Neural cell (in vitro differentiated cells): ENCODE data around the gene DLG2. TPM values are rescaled to one million over a fixed set of nuclear protein-coding genes. Genes with fewer than 3 reads are reported as not detected.

Experiments used
- H2AFZ ChIP-seq: fragments of 200-600, 300-800 bp; sonication (generic), shearing (Covaris generic); 2 replicates; pipeline ENCODE4 v1.6.0; 2014; ENCODE audit warnings: low read depth, mild to moderate bottlenecking, antibody characterized with exemption, low read length, moderate library complexity
- H3F3A ChIP-seq: fragments of 200-600 bp; shearing (Covaris generic); 2 replicates; pipeline ENCODE4 v1.6.1; 2016; ENCODE audit warnings: mild to moderate bottlenecking, moderate library complexity, mixed read lengths, antibody characterized with exemption, low read length; ENCODE audit not compliant: insufficient read depth, poor library complexity, severe bottlenecking
- H3K27ac ChIP-seq: fragments of 200-600, 300-800 bp; sonication (generic), shearing (Covaris generic); 2 replicates; pipeline ENCODE4 v1.5.1; 2014; ENCODE audit warnings: mild to moderate bottlenecking, low read length, moderate library complexity
- H3K27me3 ChIP-seq: fragments of 300-800, 200-600 bp; sonication (generic), shearing (Covaris generic); 2 replicates; pipeline ENCODE4 v1.6.0; 2014; ENCODE audit warnings: mild to moderate bottlenecking, low read depth, low read length, moderate library complexity; ENCODE audit not compliant: insufficient read depth
- H3K36me3 ChIP-seq: fragments of 300-800, 200-600 bp; sonication (generic), shearing (Covaris generic); 2 replicates; pipeline ENCODE4 v1.5.1; 2014; ENCODE audit warnings: mild to moderate bottlenecking, antibody characterized with exemption, low read length, moderate library complexity; ENCODE audit not compliant: insufficient read depth
- H3K4me2 ChIP-seq: fragments of 300-800, 200-600 bp; sonication (generic), shearing (Covaris generic); 2 replicates; pipeline ENCODE4 v1.6.0; 2014; ENCODE audit warnings: mild to moderate bottlenecking, low read length
- H3K4me3 ChIP-seq: fragments of 300-800, 200-600 bp; sonication (generic), shearing (Covaris generic); 2 replicates; pipeline ENCODE4 v1.5.1; 2014; ENCODE audit warnings: mild to moderate bottlenecking, low read length, moderate library complexity
- H3K79me2 ChIP-seq: fragments of 200-600 bp; shearing (Covaris generic); replicated peaks from 2 replicates; pipeline ENCODE4 v1.6.0; 2014; ENCODE audit warnings: mild to moderate bottlenecking, low read length, moderate library complexity; ENCODE audit not compliant: insufficient read depth
- H3K9ac ChIP-seq: fragments of 300-800, 200-600 bp; sonication (generic), shearing (Covaris generic); 2 replicates; pipeline ENCODE4 v1.6.1; 2016; ENCODE audit warnings: mild to moderate bottlenecking, low read length, mixed read lengths
- H3K9me2 ChIP-seq: fragments of 200-600 bp; shearing (Covaris generic); 2 replicates; pipeline ENCODE4 v1.6.1; 2016; ENCODE audit warnings: mild to moderate bottlenecking, low read length, mixed read lengths; ENCODE audit not compliant: insufficient read depth
- H3K9me3 ChIP-seq: fragments of 200-600, 300-800 bp; sonication (generic), shearing (Covaris generic); 2 replicates; pipeline ENCODE4 v1.6.1; 2016; ENCODE audit warnings: mild to moderate bottlenecking, mixed run types, low read length, moderate library complexity, mixed read lengths
- H4K20me1 ChIP-seq: fragments of 200-600 bp; shearing (Covaris generic); 2 replicates; pipeline ENCODE4 v1.6.1; 2016; ENCODE audit warnings: mild to moderate bottlenecking, mixed run types; ENCODE audit not compliant: insufficient read depth
- EP300 ChIP-seq: fragments of 450-650 bp; conservative IDR thresholded peaks from 2 replicates; pipeline ENCODE4 v1.6.1; 2014; ENCODE audit warnings: antibody characterized with exemption, mild to moderate bottlenecking, moderate library complexity; ENCODE audit not compliant: poor library complexity, severe bottlenecking
- EZH2 ChIP-seq: fragments of 200-600, 300-800 bp; shearing (Covaris generic), sonication (generic); IDR thresholded peaks from 2 replicates; pipeline ENCODE4 v1.6.1; 2014; ENCODE audit warnings: antibody characterized with exemption, low read length, borderline replicate concordance, mild to moderate bottlenecking; ENCODE audit not compliant: insufficient read depth, poor library complexity, severe bottlenecking
- MXI1 ChIP-seq: fragments of 450-650 bp; conservative IDR thresholded peaks from 2 replicates; pipeline ENCODE4 v1.6.1; 2014; ENCODE audit warnings: antibody characterized with exemption, mild to moderate bottlenecking; ENCODE audit not compliant: poor library complexity, severe bottlenecking
- POLR2AphosphoS5 ChIP-seq: IDR thresholded peaks from 2 replicates; pipeline ENCODE4 v1.6.1; 2012
- RAD21 ChIP-seq: fragments of 450-650 bp; conservative IDR thresholded peaks from 2 replicates; pipeline ENCODE4 v1.6.1; 2014; ENCODE audit warnings: antibody characterized with exemption, mild to moderate bottlenecking, moderate library complexity
- SMC3 ChIP-seq: fragments of 450-650 bp; conservative IDR thresholded peaks from 2 replicates; pipeline ENCODE4 v1.6.1; 2014; ENCODE audit warnings: antibody characterized with exemption, mild to moderate bottlenecking, moderate library complexity; ENCODE audit not compliant: poor library complexity
- TAF1 ChIP-seq: IDR thresholded peaks from 2 replicates; pipeline ENCODE4 v1.6.1; 2012; ENCODE audit warnings: low read depth
- polyA plus RNA-seq: library from polyadenylated mRNA; depleted of rRNA; stranded (reverse); fragments of >200 nt; gene quantifications from 2 replicates; pipeline ENCODE4 v1.2.3, GENCODE V29; 2014
- TF ChIP-seq, protein P1 (sequence below): fragments of 450-650 bp; IDR thresholded peaks from 2 replicates; pipeline ENCODE4 v1.5.1; 2014; ENCODE audit warnings: antibody characterized with exemption, mild to moderate bottlenecking, moderate library complexity; ENCODE audit not compliant: poor library complexity, severe bottlenecking
- TF ChIP-seq, protein P2 (sequence below): IDR thresholded peaks from 2 replicates; pipeline ENCODE4 v1.6.1; 2012; ENCODE audit warnings: borderline replicate concordance

DLG2 gene
- polyA plus RNA-seq, 1 donor from 2014 or later: 179 TPM

DNA sequence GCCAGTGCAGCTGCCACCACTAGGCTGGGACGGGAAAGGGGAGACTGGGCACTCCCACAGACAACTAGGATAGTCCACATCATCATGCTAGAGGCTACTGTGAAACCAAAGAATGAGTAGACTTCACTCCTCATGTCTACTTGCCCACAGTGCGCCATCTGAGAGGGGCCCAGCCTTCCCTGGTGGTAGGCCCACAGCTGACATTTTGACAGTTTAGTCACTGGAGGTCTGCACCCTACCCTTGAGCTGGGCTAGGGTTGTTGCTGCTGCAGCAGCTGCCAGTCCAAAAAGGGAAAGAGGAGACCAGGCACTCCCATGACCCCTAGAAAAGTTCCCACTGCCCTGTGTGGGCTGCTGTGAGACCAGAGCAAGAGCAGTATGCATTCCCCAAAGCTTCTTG, 141.2 kb downstream of the DLG2 start:
- H3K79me2 ChIP-seq: no peaks in the 10 kb centered on the region
- H3K9me2 ChIP-seq: no peaks in the 10 kb centered on the region
- no peak overlapping the region for H3K27ac ChIP-seq
- H3K9me3 ChIP-seq: peaks cover 3% of the 10 kb centered on the region
- TF ChIP-seq RAD21 (no peak), MXI1 (no peak), SMC3 (no peak), EZH2 (no peak), POLR2AphosphoS5 (no peak), TAF1 (no peak), EP300 (no peak)
- TF ChIP-seq, protein P1, sequence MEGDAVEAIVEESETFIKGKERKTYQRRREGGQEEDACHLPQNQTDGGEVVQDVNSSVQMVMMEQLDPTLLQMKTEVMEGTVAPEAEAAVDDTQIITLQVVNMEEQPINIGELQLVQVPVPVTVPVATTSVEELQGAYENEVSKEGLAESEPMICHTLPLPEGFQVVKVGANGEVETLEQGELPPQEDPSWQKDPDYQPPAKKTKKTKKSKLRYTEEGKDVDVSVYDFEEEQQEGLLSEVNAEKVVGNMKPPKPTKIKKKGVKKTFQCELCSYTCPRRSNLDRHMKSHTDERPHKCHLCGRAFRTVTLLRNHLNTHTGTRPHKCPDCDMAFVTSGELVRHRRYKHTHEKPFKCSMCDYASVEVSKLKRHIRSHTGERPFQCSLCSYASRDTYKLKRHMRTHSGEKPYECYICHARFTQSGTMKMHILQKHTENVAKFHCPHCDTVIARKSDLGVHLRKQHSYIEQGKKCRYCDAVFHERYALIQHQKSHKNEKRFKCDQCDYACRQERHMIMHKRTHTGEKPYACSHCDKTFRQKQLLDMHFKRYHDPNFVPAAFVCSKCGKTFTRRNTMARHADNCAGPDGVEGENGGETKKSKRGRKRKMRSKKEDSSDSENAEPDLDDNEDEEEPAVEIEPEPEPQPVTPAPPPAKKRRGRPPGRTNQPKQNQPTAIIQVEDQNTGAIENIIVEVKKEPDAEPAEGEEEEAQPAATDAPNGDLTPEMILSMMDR: no peak
- TF ChIP-seq, protein P2, sequence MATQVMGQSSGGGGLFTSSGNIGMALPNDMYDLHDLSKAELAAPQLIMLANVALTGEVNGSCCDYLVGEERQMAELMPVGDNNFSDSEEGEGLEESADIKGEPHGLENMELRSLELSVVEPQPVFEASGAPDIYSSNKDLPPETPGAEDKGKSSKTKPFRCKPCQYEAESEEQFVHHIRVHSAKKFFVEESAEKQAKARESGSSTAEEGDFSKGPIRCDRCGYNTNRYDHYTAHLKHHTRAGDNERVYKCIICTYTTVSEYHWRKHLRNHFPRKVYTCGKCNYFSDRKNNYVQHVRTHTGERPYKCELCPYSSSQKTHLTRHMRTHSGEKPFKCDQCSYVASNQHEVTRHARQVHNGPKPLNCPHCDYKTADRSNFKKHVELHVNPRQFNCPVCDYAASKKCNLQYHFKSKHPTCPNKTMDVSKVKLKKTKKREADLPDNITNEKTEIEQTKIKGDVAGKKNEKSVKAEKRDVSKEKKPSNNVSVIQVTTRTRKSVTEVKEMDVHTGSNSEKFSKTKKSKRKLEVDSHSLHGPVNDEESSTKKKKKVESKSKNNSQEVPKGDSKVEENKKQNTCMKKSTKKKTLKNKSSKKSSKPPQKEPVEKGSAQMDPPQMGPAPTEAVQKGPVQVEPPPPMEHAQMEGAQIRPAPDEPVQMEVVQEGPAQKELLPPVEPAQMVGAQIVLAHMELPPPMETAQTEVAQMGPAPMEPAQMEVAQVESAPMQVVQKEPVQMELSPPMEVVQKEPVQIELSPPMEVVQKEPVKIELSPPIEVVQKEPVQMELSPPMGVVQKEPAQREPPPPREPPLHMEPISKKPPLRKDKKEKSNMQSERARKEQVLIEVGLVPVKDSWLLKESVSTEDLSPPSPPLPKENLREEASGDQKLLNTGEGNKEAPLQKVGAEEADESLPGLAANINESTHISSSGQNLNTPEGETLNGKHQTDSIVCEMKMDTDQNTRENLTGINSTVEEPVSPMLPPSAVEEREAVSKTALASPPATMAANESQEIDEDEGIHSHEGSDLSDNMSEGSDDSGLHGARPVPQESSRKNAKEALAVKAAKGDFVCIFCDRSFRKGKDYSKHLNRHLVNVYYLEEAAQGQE: no peak
- H3K36me3 ChIP-seq: no peaks in the 10 kb centered on the region
- no peak overlapping the region for H3K4me2 ChIP-seq
- no peak overlapping the region for H3K4me3 ChIP-seq
- H3K9ac ChIP-seq: no peak overlapping the region
- H4K20me1 ChIP-seq: no peaks in the 10 kb centered on the region
- H3F3A ChIP-seq: no peaks in the 10 kb centered on the region
- H2AFZ ChIP-seq: no peak overlapping the region
- no peaks in the 10 kb centered on the region for H3K27me3 ChIP-seq

DNA sequence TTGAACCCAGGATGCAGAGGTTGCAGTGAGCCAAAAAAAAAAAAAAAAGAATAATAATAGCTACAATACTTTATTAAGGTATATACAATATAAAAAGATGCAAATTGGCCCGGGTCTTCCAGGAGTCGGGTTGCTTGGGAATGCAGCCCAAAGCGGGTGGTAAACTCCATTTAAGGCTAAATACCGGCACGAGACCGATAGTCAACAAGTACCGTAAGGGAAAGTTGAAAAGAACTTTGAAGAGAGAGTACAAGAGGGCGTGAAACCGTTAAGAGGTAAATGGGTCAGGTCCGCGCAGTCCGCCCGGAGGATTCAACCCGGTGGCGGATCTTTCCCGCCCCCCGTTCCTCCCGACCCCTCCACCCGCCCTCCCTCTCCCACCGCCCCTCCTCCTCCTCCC, 143.3 kb downstream of the DLG2 start:
- Histone ChIP-seq H3K9ac (no peak overlapping the region), H3K27ac (no peak overlapping the region), H3K4me3 (no peak overlapping the region), H3K9me3 (peaks cover 3% of the 10 kb centered on the region), H3K9me2 (no peaks in the 10 kb centered on the region), H4K20me1 (no peaks in the 10 kb centered on the region), H3K79me2 (no peaks in the 10 kb centered on the region), H3F3A (no peaks in the 10 kb centered on the region), H3K36me3 (no peaks in the 10 kb centered on the region), H3K27me3 (no peaks in the 10 kb centered on the region), H3K4me2 (no peak overlapping the region), H2AFZ (no peak overlapping the region)
- TF ChIP-seq EZH2 (no peak), SMC3 (no peak), POLR2AphosphoS5 (no peak), RAD21 (no peak), TAF1 (no peak), MXI1 (no peak), EP300 (no peak)
- TF ChIP-seq, protein P2: no peak
- TF ChIP-seq, protein P1: no peak
